WERI-Rb-1 (cell line): ENCODE results near the gene CETP.
A peak's percentile ranks its signal among the peaks of the same experiment; 100 is the strongest.

Experiments
- DNase-seq: peaks from one replicate; pipeline ENCODE4 v3.0.0-alpha.2; 2020
- H3K27ac ChIP-seq: fragments of 250-450 bp; sonication (Bioruptor Pico); 2 replicates; pipeline ENCODE4 v1.5.1; 2020; ENCODE audit warnings: mild to moderate bottlenecking, moderate library complexity
- H3K27me3 ChIP-seq: fragments of 250-450 bp; sonication (Bioruptor Pico); 2 replicates; pipeline ENCODE4 v1.5.1; 2021; ENCODE audit warnings: mild to moderate bottlenecking, low read depth, moderate library complexity; ENCODE audit not compliant: insufficient read depth, severe bottlenecking
- H3K36me3 ChIP-seq: fragments of 250-450 bp; sonication (Bioruptor Pico); 2 replicates; pipeline ENCODE4 v1.5.1; 2020; ENCODE audit warnings: mild to moderate bottlenecking, moderate library complexity
- H3K4me3 ChIP-seq: 2 replicates; pipeline ENCODE4 v1.5.1; 2011; ENCODE audit warnings: low read depth, mild to moderate bottlenecking, control low read depth, low read length
- H3K9me3 ChIP-seq: fragments of 250-450 bp; sonication (Bioruptor Pico); 2 replicates; pipeline ENCODE4 v1.5.1; 2021; ENCODE audit warnings: mild to moderate bottlenecking, moderate library complexity; ENCODE audit not compliant: severe bottlenecking
- CTCF ChIP-seq: IDR thresholded peaks from 2 replicates; pipeline ENCODE4 v1.5.1; 2011; ENCODE audit warnings: low read depth, mild to moderate bottlenecking, control low read depth, inconsistent platforms, low read length

CETP gene

GRCh38 chr16:56950051-56950450 is 11.7 kb upstream of the CETP start:
- Histone ChIP-seq H3K9me3 (no peaks in the 10 kb centered on the region), H3K4me3 (no peak overlapping the region), H3K27me3 (no peaks in the 10 kb centered on the region), H3K36me3 (peaks cover 5% of the 10 kb centered on the region), H3K27ac (no peak overlapping the region)
- DNase-seq: no peak
- no peak for TF ChIP-seq CTCF

- H3K27me3 ChIP-seq: no peaks in the 10 kb centered on the region
- H3K9me3 ChIP-seq: no peaks in the 10 kb centered on the region
- DNase-seq: no peak
- no peak overlapping the region for H3K27ac ChIP-seq
- no peak for TF ChIP-seq CTCF
- H3K36me3 ChIP-seq: peaks cover under 1% of the 10 kb centered on the region
- H3K4me3 ChIP-seq: no peak overlapping the region
These were observed 11.3 kb upstream of the CETP start for GRCh38 chr16:56950455-56950854.

- TF ChIP-seq CTCF: peak; percentile 92
- no peaks in the 10 kb centered on the region for H3K9me3 ChIP-seq
- H3K4me3 ChIP-seq: no peak overlapping the region
- no peak overlapping the region for H3K27ac ChIP-seq
- no peaks in the 10 kb centered on the region for H3K36me3 ChIP-seq
- no peaks in the 10 kb centered on the region for H3K27me3 ChIP-seq
- DNase-seq: peak; percentile 78
These were observed 10.6 kb upstream of the CETP start for GRCh38 chr16:56950881-56951771.

GRCh38 chr16:56953006-56953405 is 8.7 kb upstream of the CETP start:
- Histone ChIP-seq H3K9me3 (no peaks in the 10 kb centered on the region), H3K27me3 (no peaks in the 10 kb centered on the region), H3K27ac (no peak overlapping the region), H3K4me3 (no peak overlapping the region), H3K36me3 (no peaks in the 10 kb centered on the region)
- TF ChIP-seq CTCF: no peak
- no peak for DNase-seq

GRCh38 chr16:56956076-56956475 is 5.7 kb upstream of the CETP start:
- H3K27me3 ChIP-seq: no peaks in the 10 kb centered on the region
- no peaks in the 10 kb centered on the region for H3K36me3 ChIP-seq
- DNase-seq: no peak
- no peak overlapping the region for H3K27ac ChIP-seq
- H3K9me3 ChIP-seq: no peaks in the 10 kb centered on the region
- H3K4me3 ChIP-seq: no peak overlapping the region
- no peak for TF ChIP-seq CTCF
